COLO668 (cell line): ENCODE data around the gene EXD2.
"Not testable (repeated sequence)": the region's sequence is repeated elsewhere in the genome, so short reads cannot be mapped to it uniquely, and the experiment has no call there.

ENCODE experiments used
- DNase-seq: peaks from one replicate; lab custom pipeline; 2025; ENCODE audit not compliant: unreplicated experiment; lab: John Stamatoyannopoulos, UW

The EXD2 gene

DNA sequence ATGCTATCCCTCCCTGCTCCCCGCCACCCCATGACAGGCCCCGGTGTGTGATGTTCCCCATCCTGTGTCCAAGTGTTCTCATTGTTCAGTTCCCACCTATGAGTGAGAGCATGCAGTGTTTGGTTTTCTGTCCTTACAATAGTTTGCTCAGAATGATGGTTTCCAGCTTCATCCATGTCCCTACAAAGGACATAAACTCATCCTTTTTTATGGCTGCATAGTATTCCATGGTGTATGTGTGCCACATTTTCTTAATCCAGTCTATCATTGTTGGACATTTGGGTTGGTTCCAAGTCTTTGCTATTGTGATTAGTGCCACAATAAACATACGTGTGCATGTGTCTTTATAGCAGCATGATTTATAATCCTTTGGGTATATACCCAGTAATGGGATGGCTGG is 86.1 kb downstream of the EXD2 start:
- DNase-seq: not testable (repeated sequence)

DNA sequence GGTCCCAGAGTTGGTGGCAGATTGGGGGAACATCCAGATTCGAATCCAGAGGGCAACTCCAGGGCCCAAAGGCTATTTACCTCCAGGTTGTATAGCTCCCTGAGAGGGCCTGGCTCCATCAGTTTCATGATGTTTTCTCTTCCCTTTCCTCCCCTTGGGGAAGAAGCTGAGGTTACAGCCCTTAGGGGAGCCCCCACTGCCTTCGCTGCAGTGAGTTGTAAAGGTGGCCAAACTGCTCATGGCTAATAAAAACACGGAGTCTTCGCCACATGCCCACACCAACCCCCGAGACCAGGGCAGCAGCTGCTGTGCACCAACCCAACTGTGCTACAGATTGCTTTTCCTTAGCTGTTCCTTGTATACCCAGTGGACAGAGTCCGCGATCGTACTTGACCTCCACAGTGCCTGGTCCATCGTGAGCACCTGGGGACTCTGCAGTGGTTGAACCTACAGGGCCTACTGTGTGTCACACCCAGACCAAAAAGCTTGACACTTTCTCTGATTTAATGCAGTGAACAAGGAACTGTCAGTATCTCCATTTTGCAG is 89.5 kb downstream of the EXD2 start:
- DNase-seq: no peak

GRCh38 chr14:69281450-69282169 is 90.3 kb downstream of the EXD2 start:
- peak; percentile 18 for DNase-seq

- no peak for DNase-seq
Observed at GRCh38 chr14:69282448-69282847, 91.2 kb downstream of the EXD2 start.

DNA sequence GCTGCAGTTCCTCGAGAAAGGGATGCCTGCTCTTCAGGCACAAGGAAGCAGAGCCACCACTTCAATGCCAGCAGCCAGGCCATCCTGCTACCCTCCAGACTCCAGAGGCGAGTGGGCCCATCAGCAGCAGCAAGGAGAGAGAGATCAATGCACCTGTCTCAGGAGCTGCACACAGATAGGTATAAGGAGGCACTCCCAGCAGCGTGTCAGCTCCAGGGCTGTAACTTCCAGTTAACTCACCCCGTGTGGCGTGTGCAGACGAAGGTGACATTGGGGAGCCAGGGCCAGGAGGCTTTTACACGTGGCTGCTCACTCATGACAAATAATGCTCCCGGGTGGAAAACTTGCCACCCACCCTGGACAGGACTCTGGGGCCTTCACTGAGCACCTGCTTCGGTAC is 92.9 kb downstream of the EXD2 start:
- no peak for DNase-seq

DNA sequence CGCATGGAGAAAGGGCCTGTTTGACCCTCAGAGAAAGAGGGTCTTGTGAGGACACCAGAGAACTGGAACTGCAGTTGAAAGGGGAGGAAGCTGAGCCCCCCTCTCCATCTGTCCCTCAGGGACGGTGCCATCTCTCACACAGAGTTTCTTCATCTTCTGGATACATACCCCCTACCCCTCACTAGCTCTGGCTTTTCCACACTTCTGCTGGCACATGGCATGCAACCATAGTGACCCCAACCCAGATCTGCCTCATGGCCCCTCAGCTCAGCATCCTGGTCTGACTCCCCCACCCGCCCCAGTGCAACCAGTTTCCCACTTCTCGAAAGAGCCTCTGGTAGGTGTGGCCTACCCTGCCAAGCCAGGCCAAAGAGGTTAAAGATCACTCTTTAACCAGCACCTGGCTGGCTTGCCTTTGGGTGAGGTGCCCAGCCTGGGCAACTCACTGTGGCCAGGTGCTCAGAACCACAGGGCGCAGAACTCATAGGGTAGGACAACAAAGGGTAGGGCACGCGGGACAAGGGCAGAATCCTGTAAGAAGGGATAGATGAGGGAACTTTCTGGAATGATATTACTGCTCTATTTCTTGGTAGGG is 94.5 kb downstream of the EXD2 start:
- DNase-seq: no peak

DNA sequence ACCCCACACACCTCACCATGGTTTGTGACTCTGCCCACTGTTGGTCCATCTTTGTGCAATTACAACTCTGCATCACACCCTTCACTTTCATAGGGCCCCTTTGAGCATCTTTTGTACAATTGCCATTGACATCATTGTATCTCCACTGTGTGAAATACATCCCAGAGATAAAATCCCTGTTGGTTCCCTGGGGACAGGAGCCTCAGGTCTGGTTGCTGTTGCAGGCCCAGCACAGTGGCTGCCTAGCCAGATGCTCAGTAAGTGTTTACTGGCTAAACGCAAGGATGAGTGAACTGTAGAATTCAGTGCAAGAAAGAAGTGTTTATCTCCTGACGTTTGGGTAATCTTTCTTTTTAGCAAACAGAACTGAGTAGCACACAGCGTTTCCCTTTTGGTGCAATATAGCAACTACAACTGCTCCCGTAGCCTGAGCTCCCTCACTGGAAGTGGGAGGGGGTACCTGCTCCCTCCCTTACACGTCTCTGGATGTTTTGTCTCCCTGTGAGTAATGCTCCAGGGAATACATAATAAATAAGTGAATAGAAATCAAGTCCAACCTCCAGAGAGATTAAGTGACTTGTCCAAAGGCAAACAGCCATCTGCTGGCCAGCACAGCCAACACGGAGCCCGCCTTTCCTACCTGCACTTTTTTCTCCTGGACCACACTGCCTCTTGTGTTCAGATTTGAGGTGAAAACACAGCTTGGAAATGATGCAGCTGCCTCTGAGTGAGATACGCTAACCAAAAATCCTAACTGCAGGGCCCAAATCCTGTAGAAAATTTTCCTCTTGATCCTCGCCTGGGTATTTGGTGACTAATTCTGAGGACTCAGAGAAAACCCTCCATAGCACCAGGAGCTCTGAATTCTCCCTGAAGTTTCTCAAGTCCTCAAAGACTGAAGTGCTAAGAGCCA is 96.1 kb downstream of the EXD2 start:
- no peak for DNase-seq

GRCh38 chr14:69288011-69288771 is 96.9 kb downstream of the EXD2 start:
- no peak for DNase-seq

DNA sequence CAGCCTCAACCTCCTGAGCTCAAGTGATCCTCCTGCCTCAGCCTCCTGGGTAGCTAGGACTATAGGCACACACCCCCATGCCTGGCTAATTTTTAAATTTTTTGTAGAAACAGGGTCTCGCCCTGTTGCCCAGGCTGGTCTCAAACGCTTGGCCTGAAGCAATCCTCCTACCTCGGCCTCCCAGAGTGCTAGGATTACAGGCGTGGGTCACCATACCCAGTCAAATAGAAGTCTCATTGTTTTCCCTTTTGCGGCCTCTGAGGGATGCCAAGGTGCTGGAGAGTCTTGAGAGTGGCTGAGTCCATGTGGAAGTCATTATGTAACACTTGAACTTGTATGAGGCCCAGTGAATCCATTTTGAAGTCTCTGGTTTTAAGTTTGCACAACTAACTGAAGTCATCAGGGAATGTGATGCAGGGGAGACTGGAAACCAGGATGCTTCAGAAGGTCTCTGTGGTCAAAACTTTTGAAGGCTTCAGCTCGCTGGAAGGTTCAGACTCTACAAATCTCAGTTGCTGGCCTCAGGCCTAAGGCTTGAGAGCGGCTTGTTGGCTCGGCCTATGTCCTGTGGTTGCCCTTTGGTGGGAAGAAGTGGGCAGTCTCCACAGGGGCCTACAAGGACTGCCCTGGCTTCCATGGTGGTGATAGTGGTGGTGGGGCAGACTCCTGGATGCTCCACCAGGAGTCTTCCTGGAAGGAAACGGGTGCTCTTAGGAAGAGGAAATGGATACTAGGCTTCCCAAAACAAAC is 97.8 kb downstream of the EXD2 start:
- DNase-seq: no peak

DNA sequence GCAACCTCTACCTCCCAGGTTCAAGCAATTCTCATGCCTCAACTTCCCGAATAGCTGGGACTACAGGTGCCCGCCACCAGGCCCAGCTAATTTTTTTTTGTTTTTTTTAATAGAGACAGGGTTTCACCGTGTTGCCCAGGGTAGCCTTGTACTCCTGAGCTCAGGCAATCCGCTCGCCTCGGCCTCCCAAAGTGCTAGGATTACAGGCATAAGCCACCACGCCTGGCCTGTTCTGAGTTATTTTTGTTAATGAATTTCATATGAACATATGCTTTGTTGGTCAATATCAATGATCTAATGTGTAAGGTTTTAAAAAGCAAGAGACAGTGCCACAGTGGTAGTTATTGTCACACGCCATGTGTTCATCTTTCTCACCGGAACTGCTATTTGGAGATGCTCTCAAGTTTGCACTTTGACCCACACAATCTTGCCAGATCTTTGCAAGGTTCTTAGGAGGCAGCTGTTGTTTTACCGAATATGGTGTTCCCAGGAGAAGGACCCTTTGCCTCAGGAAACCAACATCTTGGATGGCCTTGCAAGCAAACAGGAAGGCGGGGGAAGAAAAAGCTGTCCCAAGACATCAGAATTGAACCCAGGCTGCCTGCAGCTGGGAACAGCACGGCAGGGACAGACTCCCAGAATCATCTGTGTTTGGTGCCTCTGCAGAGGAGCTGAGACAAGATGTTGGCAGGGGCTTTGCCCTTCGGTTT is 98.7 kb downstream of the EXD2 start:
- no peak for DNase-seq

DNA sequence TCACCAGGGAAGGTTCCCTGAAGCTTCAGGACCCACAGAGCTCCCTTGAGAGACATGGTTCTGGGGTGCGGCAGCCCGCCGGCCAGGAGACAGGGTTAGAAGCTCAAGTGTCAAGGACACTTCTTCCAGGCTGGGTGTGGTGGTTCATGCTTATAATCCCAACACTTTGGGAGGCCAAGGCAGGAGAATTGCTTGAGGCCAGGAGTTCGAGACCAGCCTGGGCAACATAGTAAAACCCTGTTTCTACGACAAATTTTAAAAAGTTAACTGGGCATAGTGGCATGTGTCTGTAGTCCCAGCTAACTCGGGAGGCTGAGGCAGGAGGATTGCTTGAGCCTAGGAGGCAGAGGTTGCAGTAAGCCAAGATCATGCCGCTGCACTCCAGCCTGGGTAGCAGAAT is 99.6 kb downstream of the EXD2 start:
- DNase-seq: not testable (repeated sequence)

GRCh38 chr14:69291396-69291795 is 100.1 kb downstream of the EXD2 start:
- no peak for DNase-seq

DNA sequence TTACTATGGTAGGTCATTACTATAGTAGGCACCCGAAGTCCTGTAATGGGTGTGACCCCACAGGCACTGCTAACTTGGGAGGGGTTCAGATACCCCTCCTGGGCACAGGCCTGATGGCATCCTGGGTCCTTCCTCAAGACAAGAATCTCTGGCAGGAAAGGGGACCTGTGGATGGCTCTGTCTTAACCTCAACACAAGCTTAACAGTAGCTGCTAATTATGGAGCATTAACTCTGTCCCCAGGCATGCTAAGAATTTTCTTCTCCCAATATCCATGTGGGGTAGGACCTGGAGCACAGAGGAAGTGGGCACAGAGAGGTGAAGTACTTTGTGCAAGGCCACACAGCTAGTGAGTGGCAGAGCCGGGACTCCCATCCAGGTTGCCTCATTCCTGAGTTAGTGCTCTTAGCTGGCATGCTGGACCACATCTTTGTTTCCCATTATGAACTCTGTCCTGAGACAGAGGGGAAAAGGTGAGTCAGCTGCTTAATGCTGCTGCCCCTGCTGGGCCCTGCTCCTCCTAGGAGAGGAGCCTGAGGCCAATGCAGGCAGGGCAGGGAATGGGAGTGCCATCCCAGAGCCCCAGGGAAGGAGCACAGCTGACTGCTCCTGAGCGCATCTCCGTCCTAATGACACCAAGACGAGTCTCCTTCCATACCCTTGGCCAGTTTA is 100.7 kb downstream of the EXD2 start:
- DNase-seq: no peak
